ENCODE measurements around the gene TREH.
"Not testable (repeated sequence)": the region's sequence is repeated elsewhere in the genome, so short reads cannot be mapped to it uniquely, and the experiment has no call there.

DNA sequence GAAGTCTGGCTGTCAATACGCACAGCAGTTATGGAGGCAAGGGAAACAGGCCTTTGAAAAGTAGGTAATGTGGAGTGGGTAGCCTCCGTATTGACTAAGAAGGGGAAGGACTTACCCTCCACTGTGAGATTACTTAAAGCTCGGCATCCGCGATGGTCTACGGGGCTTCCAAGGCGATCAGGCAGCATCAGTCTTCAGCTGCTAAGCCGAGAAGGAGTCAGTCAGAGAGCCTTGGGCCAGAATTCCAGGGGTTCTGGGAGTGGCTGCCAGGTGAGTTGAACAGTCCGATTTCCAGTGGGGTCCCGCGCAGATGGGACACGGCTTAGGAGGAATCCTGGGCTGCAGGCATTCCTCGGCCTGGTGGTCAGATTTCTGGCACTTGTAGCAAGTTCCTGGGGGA, 40.6 kb upstream of the TREH start:
- not testable (repeated sequence) for TF ChIP-seq FOXA1, NFRKB (IDR thresholded peaks at IDR 0.05)

All from HEK293T (cell line).